ENCODE data around the gene GSS. TPM values are rescaled to one million over a fixed set of nuclear protein-coding genes. Genes with fewer than 3 reads are reported as not detected.
"Not testable (repeated sequence)": the region's sequence is repeated elsewhere in the genome, so short reads cannot be mapped to it uniquely, and the experiment has no call there.

Gene GSS
- polyA plus RNA-seq, 5 donors: 38.0 to 42.0 (median 40.9) TPM

- DNase-seq: no peak
Observed at GRCh38 chr20:34915131-34915530, 40.5 kb downstream of the GSS start.

- peak in 1 of 2 donors; percentile 36 for DNase-seq
Observed at GRCh38 chr20:34907616-34908469, 47.8 kb downstream of the GSS start.

DNA sequence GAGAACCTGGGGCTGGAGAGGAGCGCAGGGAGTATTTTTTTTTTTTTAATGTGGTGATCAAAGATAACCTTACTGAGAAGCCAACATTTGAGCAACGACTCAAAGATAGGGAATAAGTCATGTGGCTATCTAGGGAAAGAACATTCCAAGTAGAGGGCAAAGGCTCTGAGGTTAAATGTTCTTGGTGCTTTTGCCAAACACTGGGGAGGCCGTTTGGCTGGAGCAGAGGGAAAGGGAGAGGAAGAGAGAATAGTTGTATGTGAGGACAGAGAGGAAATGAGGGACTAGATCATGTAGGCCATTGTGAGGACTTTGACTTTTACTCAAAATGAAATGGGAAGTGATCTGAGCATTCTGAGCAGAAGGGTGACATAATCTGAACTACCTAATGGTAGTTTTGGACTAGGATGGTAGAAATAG lies 51.4 kb downstream of the GSS start:
- DNase-seq: no peak

DNA sequence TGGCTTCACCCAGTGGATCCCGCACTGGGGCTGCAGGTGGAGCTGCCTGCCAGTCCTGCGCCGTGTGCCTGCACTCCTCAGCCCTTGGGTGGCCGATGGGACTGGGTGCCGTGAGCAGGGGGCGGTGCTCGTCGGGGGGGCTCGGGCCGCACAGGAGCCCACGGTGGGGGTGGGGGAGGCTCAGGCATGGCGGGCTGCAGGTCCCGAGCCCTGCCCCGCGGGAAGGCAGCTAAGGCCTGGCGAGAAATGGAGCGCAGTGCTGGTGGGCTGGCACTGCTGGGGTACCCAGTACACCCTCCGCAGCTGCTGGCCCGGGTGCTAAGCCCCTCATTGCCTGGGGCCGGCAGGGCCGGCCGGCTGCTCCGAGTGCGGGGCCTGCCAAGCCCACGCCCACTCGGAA lies 56.9 kb downstream of the GSS start:
- not testable (repeated sequence) for DNase-seq

DNA sequence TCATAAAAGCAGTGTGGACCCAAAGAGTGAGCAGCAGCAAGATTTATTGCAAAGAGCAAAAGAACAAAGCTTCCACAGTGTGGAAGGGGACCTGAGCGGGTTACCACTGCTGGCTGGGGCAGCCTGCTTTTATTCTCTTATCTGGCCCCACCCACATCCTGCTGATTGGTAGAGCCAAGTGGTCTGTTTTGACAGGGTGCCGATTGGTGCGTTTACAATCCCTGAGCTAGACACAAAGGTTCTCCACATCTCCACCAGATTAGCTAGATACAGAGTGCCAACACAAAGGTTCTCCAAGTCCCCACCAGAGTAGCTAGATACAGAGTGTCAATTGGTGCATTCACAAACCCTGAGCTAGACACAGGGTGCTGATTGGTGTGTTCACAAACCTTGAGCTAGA lies 57.5 kb downstream of the GSS start:
- DNase-seq: not testable (repeated sequence)

GRCh38 chr20:34896086-34896621 lies 59.5 kb downstream of the GSS start:
- DNase-seq: no peak

- no peak for DNase-seq
Observed at GRCh38 chr20:34895465-34895864, 60.1 kb downstream of the GSS start.

DNA sequence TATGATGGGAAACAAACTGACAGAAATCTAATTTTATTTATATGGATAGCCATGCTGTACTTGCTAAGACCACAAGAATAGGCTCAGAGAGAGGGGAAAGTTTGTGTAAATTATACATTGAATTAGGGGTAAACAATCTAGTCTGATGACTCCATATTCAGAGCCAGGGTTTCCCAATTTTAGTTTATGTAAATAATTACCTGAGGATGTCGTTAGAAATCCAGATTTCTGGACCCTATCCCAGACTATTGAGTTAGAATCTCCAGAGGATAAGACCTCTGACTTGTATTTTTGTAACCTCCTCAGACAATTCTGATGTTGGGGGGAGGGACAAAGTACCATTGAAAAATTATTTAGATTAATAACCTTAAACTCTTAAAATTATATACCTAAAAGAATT lies 60.9 kb downstream of the GSS start:
- DNase-seq: no peak

GRCh38 chr20:34892671-34893070 lies 62.9 kb downstream of the GSS start:
- DNase-seq: no peak

- DNase-seq: no peak
Observed at GRCh38 chr20:34891166-34892062, 64.2 kb downstream of the GSS start.

GRCh38 chr20:34888468-34888867 lies 67.1 kb downstream of the GSS start:
- DNase-seq: no peak

DNA sequence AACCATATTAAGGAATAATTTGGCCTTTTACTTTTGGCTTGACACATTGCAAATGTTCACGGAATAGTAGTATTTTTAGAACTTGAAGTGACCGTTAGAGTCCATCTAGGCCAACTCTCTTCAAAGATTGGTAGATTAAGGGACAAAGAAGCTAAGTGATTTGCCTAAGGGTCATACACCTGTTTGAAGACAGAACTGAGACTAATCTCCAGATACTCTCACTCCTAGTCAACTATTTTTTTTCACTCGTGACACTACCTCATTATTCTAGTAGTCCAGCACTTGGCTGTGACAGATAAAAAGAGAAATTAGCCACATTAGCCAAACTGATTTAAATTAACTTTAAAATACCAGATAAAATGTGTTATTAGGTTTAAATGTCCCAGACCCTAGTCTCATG lies 68.6 kb downstream of the GSS start:
- DNase-seq: no peak

DNA sequence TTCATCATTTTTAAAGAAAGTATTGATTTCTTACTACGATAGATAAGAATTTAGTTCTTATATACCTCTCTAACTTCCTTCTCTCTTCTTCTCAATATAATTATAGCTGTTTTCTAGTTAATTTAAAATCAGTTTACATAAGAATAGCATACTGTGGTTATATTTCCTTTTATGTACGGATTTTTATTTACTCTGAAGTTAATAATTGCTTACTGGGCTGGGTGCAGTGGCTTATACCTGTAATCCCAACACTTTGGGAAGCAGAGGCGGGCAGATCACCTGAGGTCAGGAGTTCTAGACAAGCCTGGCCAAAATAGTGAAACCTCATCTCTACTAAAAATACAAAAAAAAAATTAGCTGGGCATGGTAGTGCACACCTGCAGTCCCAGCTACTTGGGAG lies 69.5 kb downstream of the GSS start:
- DNase-seq: no peak

GRCh38 chr20:34884260-34884659 lies 71.3 kb downstream of the GSS start:
- no peak for DNase-seq

DNA sequence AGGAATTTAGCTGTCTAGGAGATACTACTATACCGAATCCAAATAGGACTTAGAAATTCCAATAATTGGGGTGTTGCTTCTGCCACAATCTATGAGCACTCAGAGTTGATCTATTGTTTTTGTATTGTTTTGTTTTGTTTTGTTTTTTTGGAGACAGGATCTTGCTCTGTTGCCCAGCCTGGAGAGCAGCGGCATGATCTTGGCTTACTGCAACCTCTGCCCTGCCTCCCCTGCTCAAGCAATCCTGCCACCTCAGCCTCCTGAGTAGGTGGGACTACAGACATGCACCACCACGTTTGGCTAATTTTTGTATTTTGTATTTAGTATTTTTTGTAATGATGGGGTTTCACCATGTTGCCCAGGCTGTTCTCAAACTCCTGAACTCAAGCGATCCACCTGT lies 71.8 kb downstream of the GSS start:
- no peak for DNase-seq

- DNase-seq: no peak
Observed at GRCh38 chr20:34883087-34883688, 72.4 kb downstream of the GSS start.

DNA sequence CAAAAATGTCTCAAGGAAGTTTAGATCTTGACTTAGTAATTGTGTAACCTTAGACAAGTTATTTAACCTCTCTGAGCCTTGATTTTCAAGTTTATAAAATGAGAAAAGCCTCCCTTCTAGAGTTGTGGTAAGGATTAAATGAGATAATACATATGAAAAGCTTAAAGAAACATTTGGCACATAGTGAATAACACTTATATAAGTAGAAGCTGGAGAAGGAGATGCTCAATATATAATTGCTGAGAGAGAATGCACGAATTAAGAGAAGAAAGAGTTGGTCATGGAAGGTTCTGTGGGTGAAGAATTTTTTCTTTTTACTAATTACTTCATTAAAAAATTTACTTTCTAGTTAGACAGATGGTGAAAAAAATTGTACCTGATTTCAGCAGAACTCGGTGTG lies 73.9 kb downstream of the GSS start:
- DNase-seq: no peak

GRCh38 chr20:34880971-34881370 lies 74.6 kb downstream of the GSS start:
- not testable (repeated sequence) for DNase-seq

- no peak for DNase-seq
Observed at GRCh38 chr20:34880215-34880850, 75.3 kb downstream of the GSS start.

Data from right lung (tissue), 5 donors.